ENCODE results near the gene TMEM222.
A peak's percentile ranks its signal among the peaks of the same experiment; 100 is the strongest.

The TMEM222 gene

DNA sequence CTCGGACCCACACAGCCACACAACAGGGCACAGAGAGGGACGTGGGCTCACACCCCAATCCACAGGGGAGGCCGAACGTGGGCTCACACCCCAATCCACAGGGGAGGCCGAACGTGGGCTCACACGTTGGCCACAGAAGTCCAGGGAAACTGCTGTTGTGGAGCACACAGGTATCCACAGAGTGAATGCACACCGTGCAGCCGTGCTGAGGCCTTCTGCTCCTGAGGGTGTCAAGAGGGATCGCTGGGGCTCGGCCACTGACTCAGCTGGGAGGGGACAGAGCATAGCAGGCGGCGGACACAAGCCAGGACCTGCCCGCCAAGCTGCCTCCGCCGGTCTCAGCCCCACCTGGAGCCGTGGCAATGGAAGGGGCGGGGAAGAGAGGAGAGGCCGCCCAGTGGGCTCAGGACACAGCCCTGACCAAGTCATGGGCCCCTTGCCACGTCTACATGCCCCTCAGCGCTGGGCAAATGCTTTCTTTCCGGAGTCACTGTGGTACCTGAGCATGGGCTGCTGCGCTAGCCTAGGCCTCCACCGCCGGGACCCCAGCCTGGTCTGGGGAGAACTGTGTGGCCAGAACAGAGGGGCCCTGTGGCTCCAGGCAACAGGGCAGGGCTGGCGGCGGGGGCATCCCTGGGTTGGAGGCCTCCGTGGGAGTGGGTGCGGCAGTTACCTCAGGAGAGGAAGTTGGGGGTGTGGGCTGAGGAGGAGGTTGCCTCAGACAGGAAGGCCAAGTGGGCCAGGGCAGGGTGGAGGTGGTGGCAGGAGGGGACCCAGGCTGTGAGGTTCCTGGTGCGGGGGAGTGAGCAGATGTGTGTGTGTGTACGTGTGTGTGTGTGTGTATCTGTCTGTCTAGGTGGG is 21.0 kb downstream of the TMEM222 start:
- ChIA-PET CTCF (interaction anchor here (0.7 to 9.2 kb wide), 11 partner anchors 10 to 55 kb away, joined by 3 to 112 read pairs (median 4); partner anchors contain the start of gene MAP3K6), POLR2A (no interaction called here)
- peak; percentile 66 for DNase-seq (ENCODE audit: extremely low spot score)
- TF ChIP-seq, protein P1, sequence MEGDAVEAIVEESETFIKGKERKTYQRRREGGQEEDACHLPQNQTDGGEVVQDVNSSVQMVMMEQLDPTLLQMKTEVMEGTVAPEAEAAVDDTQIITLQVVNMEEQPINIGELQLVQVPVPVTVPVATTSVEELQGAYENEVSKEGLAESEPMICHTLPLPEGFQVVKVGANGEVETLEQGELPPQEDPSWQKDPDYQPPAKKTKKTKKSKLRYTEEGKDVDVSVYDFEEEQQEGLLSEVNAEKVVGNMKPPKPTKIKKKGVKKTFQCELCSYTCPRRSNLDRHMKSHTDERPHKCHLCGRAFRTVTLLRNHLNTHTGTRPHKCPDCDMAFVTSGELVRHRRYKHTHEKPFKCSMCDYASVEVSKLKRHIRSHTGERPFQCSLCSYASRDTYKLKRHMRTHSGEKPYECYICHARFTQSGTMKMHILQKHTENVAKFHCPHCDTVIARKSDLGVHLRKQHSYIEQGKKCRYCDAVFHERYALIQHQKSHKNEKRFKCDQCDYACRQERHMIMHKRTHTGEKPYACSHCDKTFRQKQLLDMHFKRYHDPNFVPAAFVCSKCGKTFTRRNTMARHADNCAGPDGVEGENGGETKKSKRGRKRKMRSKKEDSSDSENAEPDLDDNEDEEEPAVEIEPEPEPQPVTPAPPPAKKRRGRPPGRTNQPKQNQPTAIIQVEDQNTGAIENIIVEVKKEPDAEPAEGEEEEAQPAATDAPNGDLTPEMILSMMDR (IDR thresholded peaks at IDR 0.05; ENCODE audit: control extremely low read depth, extremely low read depth, low read depth, missing control alignments) = no peak

DNA sequence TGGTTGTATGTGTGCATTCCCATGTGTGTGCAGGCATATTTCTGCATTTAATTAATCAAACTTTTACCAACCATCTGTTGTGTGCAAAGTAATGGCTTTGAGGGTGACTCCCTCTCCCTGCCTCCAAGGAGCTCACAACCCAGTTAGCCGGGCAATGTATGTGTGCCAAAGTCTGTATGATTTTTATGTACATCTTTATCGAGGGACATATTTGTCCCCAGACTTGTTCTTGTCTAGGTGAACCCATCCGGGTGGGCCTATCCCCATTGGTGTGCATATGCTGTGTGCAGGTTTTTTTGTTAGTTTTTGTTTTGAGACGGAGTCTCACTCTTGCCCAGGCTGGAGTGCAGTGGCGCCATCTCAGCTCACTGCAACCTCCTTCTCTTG is 21.7 kb downstream of the TMEM222 start:
- ChIA-PET POLR2A (no interaction called here), CTCF (interaction anchor here (0.7 to 9.2 kb wide), 7 partner anchors 11 to 54 kb away, joined by 3 to 112 read pairs (median 7); partner anchors contain the start of gene MAP3K6)
- TF ChIP-seq, protein P1 (IDR thresholded peaks at IDR 0.05; ENCODE audit: control extremely low read depth, extremely low read depth, low read depth, missing control alignments) = no peak
- no peak for DNase-seq (ENCODE audit: extremely low spot score)

DNA sequence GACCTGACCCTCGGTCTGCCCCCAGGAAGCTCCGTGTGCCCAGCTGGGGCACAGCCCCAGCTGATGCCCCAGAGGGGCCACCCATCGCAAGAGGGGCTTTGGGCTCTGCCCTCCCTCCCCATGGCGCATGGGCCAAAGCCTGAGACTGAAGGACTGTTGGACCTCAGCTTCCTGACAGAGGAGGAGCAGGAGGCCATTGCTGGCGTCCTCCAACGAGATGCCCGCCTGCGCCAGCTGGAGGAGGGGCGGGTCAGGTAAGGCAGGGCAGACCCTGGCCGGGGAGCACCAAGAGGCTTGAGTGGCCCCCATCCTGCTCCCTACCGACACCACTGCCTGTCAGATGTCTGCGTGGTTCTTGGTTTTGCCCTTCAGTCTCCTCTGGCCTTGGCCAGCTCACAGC is 23.3 kb downstream of the TMEM222 start:
- POLR2A ChIA-PET = no interaction called here
- no peak for DNase-seq (ENCODE audit: extremely low spot score)
- CTCF ChIA-PET = interaction anchor here (0.9 to 9.2 kb wide), 5 partner anchors 11 to 44 kb away, joined by 5 to 112 read pairs (median 7); partner anchors contain the start of gene MAP3K6
- TF ChIP-seq, protein P1 (IDR thresholded peaks at IDR 0.05; ENCODE audit: control extremely low read depth, extremely low read depth, low read depth, missing control alignments) = no peak

DNA sequence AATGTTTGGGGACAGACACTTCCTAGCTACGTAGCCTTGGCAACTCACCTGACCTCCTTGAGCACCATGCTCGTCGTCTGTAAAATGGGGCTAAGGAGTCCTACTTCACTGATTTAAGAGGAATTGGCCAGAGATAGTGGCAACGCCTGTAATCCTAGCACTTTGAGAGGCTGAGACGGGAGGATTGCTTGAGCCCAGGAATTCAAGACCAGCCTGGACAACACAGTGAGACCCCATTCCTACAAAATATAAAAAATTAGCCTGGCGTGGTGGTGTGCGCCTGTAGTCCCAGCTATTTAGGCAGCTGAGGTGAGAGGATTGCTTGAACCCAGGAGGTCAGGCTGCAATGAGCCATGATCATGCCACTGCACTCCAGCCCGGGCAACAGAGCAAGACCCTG is 24.4 kb downstream of the TMEM222 start:
- no peak for DNase-seq (ENCODE audit: extremely low spot score)
- CTCF ChIA-PET = interaction anchor here (0.8 to 9.2 kb wide), 4 partner anchors 10 to 50 kb away, joined by 3 to 112 read pairs (median 29); no protein-coding TSS in a partner anchor
- TF ChIP-seq, protein P1 (IDR thresholded peaks at IDR 0.05; ENCODE audit: control extremely low read depth, extremely low read depth, low read depth, missing control alignments) = no peak
- POLR2A ChIA-PET = no interaction called here

DNA sequence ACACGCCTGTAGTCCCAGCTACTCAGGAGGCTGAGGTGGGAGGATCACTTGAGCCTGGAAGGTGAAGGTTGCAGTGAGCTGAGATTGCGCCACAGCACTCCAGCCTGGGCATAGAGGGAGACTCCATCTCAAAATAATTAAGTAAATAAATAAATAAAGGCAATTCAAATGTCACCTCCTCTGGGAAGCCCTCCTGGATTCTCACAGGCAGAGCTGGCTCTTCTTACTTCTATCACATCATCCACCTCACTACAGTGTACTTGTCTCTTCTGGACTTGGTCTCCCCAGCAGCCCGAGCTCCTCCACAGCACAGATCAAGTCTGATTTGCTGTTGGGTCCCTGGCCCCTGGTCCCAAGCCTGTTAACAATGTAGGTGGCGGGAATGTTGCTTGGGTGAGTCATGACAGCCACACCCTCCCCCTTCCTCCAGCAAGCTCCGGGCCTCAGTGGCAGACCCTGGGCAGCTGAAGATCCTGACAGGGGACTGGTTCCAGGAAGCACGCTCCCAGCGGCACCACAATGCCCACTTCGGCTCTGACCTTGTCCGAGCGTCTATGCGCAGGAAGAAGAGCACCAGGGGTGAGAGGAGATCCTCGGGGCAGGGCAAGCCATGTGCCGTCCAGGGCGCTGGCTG is 25.1 kb downstream of the TMEM222 start:
- no peak for DNase-seq (ENCODE audit: extremely low spot score)
- ChIA-PET CTCF (interaction anchor here (0.9 to 9.2 kb wide), 4 partner anchors 10 to 51 kb away, joined by 3 to 112 read pairs (median 29); no protein-coding TSS in a partner anchor), POLR2A (no interaction called here)
- TF ChIP-seq, protein P1 (IDR thresholded peaks at IDR 0.05; ENCODE audit: control extremely low read depth, extremely low read depth, low read depth, missing control alignments) = no peak

Measured in GM10248 (cell line).